OCI-M1 (cell line): Measurements from ENCODE around the gene CEP112.

Experiments
- DNase-seq: peaks from one replicate; lab custom pipeline; 2025; lab: John Stamatoyannopoulos, UW

CEP112 gene

DNA sequence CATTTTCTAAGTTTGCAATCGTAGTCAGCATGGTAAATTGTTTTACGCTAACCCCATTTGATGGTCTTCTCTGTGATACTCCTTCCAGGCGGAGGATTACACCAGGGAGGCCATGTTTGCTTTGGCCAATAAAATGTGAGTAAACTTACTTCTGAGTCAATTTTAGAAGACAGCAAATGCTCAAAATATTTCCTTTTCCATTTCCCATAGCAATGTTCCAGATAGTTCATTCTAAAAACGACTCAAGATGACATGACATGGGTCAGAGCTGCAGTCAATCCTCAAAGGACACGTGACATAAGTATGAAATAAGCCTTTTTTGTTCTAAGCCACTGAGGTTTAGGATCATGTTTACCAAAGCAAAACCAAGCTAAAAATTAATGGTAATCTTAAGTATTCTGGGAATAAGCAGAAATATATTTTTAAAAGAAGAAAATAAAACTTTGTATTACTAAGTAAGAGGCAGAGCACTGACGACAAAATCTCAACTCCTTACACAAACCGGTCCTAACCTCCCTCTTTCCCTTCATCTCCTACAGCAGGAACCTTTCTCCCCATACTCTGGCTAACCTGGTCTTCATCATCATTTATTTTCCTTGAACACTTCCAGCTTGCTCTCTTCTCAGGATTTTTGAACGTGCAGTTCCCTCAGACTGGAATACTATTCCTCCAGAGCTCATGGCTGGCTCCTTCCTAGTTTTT lies 266.2 kb downstream of the CEP112 start:
- no peak for DNase-seq

DNA sequence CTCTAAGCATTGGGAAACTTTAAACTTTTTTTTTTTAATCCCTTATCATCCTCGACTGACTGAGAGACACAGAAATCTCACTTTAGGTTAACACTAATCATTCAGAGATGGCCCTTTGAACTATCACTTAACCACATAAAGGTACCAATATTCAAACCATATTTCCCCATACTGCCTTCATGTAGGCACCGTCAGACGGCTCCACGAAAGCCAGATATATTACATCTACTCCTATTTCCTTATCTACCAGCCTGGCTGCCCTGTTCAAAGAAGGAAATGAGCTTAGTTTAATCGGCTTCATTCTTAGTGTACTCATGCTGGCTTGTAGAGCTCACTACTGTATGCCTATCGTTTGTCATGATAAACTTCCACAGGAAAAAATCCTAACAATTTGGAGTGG lies 270.9 kb downstream of the CEP112 start:
- DNase-seq = peak; percentile 0

DNA sequence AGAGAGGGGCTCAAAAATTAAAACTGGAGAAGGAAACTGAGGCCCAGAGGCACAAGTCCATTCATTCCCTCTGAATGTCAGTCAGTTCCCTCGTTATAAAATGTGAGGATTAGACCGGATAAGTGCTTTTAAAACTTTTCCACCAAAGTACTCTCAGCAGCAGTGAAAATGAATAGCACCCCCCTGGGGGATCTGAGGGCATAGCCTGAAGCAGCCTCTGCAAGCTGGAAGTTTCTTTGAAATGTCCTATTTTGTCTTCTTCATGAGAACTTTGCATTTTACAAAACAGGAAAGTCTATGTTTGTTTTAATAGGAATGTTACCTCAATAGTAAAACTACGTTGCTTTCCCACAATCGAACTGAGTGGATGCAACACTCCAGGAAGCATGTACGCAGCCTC lies 273.0 kb downstream of the CEP112 start:
- DNase-seq = no peak

DNA sequence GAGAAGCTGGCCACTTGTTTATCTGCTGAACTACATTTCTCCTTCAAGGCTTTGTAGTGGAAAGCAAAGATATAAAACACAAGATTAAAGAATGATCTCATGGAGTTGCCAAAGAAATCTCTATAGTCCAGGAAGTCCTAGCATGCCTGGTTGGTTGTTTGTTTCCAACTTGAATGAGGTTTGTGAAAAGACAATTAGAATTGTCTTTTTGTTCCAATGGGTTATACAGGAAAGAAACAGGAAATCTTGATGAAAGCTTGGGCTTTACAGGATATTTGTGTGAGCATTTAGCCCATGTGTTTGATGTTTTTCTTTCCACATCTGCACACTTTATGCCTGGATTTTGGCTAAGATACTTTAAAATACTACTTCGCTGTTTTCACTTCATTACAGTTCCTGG lies 273.4 kb downstream of the CEP112 start:
- no peak for DNase-seq

DNA sequence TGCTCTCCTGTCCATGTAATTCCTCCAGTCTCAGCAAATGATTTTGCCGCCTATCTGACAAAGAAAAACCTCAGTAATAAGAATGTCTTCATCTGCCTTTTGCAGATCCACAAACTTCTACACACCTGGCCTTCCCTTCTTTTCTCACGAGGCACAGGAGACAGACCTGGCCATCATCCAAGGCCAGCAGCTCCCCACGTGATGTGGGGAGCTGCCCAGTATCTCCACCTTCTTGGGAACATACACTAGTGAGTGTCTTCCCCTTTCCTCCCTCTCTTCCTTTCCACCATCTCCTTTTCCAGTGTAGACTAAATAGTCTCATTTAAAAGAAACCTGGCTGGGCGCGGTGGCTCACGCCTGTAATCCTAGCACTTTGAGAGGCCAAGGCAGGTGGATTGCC lies 274.4 kb downstream of the CEP112 start:
- no peak for DNase-seq

DNA sequence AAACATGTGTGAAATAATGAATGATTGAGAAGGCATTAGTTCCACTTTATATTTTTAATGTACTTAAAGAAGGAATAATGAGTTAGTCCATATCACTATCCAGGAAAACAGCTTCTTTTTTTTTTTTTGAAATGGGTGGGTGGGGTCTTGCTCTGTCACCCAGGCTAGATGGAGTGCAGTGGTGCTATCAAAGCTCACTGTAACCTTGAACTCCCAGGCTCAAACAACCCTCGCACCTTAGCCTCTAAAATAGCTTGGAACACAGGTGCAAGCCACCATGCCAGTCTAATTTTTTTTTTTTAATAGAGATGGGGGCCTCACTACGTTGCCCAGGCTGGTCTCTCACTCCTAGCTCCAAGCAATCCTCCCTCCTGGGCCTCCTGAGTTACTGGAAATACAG lies 275.5 kb downstream of the CEP112 start:
- no peak for DNase-seq

DNA sequence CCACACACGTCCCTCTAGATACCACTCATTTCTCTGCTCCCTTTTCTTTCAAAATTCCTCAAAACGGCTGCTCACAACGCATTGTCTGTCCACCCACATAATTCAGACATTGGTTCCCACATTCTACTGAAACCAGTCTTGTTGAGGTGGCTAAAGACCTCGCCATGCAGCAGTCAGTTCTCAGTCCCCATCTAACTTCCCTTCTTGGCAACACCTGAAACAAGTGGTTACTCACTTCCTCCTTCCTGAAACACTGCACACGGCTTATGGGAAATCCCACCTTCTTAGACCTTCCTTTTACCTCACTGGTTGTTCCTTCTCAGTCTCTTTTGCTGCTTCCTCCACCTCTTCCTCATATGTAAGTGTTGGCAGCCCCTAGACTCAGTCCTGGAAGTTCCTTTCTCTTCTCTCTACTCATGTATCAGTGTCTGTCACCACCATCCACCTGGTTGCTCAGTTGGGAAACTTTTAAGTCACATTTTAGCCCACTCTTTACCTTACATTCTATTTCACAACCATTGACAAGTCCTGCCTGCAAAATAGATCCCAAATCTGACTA lies 277.1 kb downstream of the CEP112 start:
- DNase-seq = no peak

DNA sequence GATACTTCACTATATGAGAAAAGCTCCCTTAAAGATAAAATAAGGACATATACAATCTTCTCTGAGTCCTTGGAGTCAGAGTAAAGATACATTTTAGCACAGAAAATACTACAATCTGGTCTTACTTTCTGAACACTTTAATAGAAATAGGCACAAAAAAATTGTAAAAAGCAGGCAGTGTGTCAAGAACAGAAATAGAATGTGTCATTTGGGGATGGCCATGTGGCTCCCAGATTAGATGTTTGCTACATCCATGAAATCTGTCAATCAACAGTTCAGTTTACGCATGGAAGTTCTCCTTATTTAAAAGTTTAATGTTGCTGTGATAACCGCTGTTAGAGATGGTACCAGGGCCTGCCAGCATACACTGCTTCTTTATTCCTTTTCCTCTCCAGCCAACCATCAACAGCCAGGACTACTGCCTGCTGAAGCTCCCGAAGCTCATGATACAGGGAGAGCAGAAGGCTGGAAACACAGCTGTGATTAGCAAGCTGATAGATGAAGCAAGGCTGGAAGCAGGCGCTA lies 278.5 kb downstream of the CEP112 start:
- DNase-seq = no peak

DNA sequence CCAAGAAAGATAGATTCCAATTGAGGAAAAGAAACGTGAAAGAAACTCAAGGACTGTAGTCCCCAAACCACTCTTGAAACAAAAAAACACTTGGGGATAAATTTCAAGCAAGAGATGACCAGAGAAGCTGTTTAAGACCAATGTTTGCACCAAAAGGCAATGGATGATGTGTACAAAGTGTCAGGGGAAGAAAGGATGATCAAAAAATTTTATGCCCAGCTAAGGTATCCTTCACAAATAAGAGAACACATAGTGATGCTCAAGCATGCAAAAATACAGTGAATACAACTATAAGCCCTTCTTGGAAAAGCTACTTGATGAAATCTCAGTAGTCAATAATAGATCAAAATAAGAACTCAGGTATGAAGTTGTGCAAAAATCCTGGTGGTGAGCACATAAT lies 281.1 kb downstream of the CEP112 start:
- DNase-seq = no peak

DNA sequence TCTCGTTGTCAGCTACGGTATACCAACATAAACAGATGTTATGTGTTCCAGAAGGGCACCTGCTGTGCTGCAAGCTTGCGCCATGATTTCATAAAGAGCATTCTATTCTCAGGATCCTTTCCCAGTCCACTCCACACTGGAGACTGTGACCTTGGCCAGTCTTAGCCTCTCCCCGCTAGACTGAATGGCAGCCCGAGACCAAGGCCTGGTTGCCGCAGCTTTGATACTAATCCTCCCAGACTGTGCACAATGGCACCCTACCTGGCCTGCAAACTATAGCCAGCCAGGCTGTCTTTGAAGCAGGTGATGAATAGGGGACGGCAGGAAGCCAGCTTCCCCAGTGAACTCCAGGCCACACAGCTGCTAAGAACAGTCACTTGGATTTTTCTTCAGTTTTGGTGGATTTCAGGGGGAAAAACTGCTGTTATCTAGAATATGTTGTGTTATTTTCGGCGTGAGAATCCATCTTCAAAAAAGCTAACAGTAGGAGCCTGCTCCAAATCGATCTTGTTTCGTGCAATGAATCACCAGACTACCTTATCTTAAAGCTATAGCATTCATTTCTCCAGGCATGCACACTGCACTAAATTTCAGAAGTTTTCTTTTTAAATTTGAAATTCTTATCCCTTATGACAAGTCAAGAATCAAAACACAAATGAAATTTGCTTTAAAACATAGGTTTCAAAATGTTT lies 289.0 kb downstream of the CEP112 start:
- DNase-seq = no peak

DNA sequence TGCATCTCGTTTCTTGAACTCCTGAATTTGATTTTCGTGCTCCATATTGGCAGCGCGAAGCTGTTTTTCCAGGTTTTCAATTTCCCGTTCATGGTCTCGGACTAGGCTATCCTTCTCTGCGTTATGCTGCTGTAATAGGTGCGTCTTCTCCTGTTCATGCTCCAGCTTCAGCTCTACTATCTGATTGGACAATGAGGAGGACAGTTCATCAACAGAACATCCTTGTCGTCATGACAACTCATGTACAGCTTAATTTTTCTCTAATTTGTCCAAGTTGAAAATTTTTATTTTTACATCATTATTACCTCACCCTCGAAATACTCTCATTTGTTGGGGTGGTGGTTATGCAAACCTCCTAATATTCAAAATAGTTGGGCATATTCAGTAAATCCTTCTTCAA lies 289.8 kb downstream of the CEP112 start:
- DNase-seq = no peak

DNA sequence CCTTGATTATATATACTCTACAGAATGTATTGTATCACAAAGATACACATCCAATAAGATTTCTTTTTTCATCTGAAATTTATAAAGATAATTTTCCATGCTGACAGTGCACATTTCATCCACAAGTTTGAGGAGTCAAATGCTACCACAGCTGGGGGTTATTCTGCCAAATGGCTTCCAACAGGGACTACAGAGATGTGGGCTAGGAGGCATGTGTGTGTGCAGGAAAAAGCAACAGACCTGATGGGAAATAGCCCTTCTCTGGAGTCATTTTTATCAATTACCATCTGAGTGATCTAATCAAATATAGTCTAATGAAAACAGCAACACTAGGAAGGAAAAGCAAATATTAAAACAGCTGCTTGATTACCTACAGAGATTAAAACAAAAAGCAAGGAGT lies 290.5 kb downstream of the CEP112 start:
- DNase-seq = no peak

DNA sequence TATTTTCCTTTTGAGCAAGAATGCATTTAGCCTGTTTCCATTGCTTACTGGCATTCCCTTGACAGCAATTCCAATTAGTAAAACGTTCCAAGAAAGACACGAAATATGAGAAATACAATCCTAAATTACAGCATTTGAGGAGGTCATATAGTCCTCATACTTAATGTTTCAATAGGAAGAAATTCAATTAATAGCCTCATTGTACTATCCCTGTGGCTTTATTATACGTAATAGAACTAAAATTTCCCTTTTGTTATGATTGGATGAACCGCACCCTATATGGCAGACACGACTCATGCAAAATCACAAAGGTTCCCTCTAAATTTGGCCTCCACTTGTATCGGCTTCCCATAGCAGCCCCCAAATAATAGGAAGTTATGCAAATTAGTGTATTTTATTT lies 291.7 kb downstream of the CEP112 start:
- DNase-seq = no peak

DNA sequence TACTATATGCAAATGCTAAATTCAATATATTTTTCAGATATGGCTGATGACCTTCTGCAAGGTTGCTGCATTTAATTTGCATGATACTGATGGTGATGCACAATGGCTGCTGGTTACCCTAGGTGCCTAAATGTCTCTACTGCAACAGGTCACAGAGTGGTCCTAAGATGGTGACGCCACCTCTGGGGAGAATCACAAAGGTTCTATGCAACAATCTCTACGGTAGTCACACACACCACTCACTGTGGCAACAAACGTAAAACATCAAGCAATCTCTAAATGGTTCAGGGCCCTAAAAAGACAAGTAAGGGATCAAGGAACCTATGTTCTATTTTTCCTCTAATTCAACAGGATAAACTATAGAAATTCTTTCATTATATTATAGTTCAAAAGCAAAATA lies 293.3 kb downstream of the CEP112 start:
- DNase-seq = no peak

DNA sequence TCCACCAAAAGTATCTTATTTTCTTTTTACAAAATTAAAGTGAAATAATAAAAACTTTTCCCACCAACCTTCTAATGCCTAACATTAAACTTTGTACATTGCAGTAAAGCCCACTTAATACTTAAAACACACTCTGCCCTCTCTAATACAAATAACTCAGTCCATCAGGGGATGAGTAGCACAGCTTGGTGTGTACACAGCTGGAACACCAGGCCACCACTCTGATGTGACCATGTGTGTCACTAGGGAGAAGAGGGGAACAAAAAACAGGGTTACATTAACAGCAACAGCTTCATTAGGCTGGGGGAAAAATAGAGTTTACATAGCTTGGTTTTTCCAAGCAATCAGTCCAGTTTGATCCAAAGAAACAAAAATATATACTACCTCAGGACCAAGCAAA lies 295.0 kb downstream of the CEP112 start:
- no peak for DNase-seq

DNA sequence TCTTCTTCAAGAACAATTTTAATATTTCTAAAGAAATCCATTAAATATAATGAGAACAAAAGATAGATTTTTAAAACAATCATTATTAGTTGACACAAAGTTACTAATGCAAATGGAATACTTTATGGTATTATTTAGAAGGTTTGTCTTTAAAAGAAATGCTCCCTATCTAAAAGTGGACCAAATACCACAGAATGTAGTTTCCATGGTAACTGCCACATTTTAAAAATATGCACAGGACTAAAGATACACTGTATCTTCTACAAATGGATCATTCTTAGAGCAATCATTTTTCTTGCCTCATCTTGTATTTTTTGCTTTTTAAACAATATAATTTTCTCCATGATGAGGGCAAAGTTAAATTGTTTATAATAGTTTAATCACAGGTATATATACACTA lies 296.0 kb downstream of the CEP112 start:
- no peak for DNase-seq

DNA sequence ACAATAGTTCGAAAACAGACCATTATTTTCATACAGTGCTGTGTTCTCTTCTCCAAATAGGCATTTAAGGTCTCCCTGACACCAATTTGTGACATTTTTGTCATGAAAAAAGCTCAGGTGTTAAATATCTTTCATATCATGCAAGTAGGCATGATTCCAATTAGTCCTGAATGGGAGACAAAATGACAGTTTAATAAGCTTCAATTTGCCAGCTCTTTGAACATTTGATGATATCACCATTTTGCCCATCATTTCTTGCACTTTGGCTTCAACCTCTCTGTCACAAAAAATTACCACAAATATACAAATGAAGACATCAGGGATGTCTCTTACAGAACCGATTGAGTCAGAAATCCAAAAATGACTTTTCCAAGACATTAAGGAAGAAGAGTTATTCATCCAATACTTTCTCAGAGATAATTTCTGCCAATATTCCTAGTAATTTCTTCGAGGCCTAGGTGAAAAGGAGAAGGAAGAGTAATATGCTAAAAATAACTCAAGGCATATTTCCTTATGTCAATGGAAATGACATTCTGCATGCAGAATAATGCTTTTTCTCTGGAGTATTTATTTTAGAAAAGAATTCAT lies 298.1 kb downstream of the CEP112 start:
- no peak for DNase-seq

DNA sequence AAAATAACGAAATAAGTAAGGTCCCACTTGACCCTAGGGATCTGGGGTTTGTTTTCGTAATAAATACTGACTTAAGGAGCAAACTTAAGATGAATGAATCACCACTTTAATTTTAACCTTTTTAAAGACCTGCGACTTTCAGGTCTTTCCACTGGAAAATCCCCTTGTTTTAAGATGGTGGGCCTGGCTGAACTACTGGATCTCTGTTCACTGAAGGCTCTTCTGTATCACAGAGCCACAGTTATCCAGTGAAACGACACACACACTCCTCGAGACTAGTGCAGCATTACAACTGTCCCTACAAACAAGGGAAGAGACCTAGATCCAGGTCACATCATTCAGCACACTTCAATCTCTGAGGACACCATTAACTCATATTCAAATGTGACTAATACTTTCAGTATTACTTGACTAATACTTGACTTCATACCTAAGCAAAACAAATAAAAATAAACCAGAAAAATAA lies 299.0 kb downstream of the CEP112 start:
- no peak for DNase-seq

DNA sequence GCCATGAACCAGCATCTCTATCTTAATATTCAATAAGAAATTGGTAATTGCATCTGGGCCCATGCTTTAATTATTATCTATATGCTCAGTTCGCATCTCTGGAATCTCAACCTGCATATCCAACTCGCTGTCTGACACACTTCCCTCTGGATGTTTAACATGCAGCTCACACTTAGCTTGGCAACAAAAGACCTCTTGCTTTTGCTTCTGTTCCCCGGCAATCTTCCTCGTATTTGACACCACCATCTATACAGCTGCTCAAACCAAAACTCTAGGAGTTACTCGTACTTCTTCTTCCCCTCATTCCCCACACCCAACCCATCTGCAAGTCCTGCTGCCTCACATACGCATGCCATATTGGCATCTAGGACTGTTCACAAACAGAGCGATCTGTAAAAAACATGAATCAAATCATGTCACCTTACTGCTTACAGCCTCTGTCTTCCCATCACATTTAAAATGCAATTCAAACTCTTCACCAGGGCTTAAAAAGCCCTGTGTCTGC lies 300.6 kb downstream of the CEP112 start:
- no peak for DNase-seq

DNA sequence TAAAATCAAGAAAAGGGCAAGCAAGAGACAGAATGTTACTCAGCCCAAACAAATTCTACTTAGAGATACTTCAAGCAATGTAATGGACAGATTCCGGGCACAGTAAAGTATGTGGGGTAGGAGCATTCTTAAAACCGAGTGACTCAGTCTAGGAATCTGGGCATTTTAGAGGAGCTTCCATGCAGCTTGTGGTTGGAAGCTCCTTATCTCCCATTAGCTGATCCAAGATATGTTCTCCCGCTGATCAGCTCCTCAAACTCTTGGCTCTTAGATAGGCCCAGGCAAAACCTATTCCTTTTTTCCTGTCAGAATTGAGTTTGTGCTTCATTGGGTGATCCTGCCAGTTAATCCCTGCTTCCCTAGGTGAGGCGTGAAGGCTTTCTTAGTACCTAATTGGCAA lies 303.3 kb downstream of the CEP112 start:
- DNase-seq = no peak

DNA sequence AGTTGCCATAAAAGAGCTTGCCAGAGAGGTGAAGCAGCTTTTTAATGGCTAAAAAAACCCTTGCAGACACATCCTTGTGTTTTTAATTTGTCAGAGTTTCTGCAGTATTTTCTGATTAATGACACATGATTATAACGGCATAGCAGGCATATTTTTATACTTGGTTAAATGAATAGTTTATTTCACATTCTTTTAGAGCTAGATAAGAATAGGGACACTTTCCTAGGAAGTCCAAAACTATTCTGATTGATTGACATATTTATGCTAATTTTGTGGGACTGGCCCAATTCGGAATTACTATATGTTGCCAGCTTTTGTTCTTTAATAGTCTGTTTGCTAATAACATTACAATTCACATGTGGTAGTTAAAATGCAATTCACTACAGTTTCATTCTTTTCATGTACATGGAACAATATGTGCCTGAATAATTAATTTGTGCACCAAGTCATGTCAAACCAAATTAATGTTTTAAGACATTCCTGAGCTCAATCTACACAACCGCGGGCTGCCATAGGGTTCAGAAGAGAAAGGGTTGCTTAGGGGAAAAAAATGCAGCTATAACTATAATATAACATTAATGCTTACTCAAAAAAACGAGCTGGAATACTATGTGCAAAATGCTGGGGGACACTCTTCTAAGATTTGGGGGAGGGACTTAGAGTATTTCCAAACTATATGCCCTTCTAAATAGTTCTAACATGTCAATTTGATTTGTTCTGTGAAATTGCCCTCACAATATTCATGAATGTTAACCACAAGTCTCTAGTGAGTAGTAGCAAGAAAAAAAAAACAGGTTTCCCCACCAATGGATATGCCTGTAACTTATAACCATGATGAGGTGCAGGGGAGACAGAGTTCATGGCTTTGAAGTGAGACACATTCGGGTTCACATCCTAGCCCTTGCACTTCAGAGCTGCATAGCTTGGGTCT lies 305.4 kb downstream of the CEP112 start:
- DNase-seq = no peak
